ENCODE measurements around the gene FLVCR1.

FLVCR1 gene

GRCh38 chr1:212916481-212917133 is 58.5 kb downstream of the FLVCR1 start:
- DNase-seq: peak; percentile 22

- no peak for DNase-seq
Observed at GRCh38 chr1:212917134-212917485, 59.0 kb downstream of the FLVCR1 start.

DNA sequence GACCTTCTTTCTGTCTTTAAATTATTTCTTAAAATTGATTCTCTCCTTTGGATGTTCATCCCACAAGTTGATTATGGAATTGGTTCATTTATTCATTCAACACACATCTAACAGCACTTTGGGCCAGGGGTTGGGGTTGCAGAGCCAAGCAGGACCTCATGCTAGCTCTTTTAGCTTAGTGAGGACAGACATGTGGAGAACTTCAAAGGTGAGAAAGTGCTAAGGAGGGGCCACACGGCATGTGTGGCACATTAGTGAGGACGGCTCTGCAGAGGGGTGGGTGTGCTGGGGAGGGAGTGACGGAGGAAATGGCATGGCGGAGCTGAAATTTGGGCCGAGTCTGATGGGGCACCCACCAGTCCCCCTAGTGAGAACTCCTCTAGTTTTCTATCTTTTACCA is 59.8 kb downstream of the FLVCR1 start:
- DNase-seq: no peak

DNA sequence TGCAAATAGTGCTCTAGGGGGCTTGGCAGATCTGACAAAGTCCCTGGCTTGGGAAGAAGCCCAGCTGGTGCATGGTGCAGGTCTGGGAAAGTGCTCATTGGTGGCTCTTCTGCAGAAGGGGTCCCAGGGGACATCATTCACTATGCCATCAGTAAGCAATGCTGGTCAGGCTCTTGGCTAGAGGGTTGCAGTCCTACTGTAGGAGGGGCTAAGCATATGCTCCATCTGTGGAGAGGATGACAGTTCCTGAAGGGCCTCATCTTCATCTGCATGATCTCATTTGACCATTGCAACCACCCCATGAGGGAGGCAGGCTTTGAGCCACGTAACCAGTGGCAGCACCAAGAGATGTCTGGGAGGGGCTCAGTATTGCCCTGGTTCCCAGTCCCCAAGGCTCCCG is 60.7 kb downstream of the FLVCR1 start:
- DNase-seq: no peak

- no peak for DNase-seq
Observed at GRCh38 chr1:212920246-212920645, 62.2 kb downstream of the FLVCR1 start.

DNA sequence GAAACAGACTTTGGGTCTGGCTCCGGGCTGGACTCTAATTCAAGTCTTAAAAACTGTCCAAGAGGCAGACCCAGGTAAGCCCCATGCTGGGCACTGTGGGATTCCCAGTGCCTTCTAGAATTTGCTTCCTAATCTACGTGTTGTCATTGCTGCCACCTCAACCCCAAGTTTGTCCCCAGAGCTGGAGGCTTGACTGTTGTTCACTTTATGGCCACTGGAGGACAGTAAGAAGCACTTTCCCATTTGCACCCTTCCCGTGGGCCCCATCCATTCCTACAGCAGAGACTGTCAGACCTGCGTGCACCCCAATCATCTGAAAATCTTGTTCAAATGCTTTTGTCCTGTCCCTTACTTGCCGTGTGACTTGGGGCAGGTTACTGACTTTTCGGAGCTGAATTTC is 62.8 kb downstream of the FLVCR1 start:
- no peak for DNase-seq

- DNase-seq: no peak
Observed at GRCh38 chr1:212922016-212922415, 63.9 kb downstream of the FLVCR1 start.

DNA sequence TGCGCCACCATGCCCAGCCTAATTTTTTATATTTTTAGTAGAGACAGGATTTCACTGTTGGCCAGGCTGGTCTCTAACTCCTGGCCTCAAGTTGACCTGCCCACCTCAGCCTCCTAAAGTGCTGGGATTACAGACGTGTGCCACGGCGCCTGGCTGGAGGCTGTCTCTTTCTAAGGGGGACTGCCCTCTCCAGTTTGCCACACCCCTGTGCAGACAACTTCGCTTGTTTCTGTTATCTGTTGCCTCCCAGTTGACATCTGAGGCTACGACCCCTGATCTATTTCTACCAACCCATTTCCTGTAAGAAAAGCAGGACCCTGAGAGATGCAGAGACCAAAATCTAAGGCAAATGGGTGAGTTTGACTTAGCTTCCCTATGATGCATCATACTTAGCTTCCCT is 68.3 kb downstream of the FLVCR1 start:
- no peak for DNase-seq

- no peak for DNase-seq
Observed at GRCh38 chr1:212928323-212929291, 70.5 kb downstream of the FLVCR1 start.

DNA sequence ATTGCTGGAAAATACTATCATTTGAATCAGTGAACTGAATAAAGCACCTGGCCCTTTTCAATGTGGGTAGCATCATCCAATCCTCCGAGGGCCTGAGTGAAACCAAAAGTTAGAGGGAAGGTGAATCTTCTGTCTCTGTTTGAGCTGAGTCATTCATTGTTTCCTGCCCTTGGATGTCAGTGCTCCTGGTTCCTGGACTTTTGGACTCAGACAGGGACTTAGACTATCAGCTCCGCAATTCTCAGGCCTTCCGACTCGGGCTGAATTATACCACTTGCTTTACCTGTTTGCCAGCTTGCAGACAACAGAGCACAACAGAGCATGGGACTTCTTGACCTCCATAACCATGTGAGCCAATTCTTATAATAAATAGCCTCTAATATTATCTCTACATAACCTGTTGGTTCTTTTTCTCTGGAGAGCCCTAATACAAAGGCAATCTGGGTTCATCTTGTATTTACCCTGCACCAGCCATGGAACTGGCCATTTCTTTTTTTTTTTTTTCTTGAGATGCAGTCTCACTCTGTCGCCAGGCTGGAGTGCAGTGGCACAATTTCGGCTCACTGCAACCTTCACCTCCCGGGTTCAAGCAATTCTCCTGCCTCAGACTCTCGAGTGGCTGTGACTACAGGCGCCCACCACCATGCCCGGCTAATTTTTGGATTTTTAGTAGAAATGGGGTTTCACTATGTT is 73.1 kb downstream of the FLVCR1 start:
- DNase-seq: no peak

- DNase-seq: no peak
Observed at GRCh38 chr1:212933815-212934471, 75.9 kb downstream of the FLVCR1 start.

DNA sequence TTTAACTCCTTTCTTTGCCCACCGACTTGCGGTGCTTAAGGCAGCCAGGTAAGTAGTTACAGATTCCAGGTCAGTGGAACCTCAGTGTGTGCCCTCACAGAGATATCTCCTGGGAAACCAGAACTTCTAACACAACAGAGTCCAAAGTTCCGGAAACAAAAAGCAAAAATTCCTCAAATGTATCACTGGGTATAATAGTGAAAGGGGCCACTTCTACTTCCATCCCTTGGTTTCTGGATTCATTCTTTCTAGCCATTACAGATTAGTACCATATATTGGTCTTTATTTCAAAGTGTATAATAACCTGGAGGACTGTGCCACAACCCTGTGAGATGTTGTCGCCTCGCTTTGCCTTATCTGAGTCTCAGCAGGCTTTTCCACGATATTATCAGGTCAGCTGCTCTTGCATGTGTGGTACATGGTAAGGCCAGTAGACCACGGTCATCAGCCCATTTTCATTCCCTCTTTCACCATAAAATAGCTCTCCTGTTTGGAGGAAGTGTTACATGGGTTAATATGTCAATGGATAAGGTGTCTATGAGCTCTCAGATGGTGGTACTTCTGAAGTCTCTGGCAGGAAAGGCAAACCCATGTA is 77.4 kb downstream of the FLVCR1 start:
- no peak for DNase-seq

DNA sequence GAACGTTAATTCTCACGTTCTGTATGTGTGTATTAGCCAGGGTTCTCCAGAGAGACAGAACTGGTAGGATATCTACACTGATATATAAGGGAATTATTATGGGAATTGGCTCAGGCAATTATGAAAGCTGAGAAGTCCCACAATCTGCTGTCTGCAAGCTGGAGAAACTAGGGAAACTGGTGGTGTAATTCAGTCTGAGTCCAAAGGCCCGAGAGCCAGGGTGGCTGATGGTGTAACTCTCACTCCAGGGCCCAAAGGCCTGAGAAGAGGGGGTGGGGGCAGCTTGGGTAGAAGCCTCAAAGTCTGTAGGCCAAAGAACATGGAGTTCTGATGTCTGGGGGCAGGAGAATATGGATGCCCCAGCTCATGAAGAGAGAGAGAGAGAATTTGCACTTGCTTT is 79.0 kb downstream of the FLVCR1 start:
- DNase-seq: no peak

GRCh38 chr1:212938846-212939245 is 80.8 kb downstream of the FLVCR1 start:
- no peak for DNase-seq

DNA sequence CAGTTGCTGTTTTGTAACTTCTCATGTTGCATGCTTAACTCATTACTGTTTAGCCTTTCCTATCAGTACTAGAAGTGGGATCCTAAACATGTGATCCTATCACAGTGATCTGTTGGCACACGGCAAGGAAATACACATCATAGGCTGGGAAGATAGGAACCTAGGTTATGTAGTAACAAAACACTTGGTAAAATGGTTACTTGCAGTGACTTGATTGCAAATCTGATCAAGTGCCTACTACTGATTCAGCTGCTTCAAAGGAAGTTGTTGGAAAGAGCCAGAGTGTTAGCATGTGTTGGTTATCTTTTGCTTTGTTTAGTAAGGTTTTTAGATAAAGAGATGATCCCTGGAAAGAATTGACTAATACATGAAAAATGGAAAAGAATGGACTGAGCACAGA is 83.4 kb downstream of the FLVCR1 start:
- no peak for DNase-seq

GRCh38 chr1:212942679-212943392 is 84.8 kb downstream of the FLVCR1 start:
- DNase-seq: no peak

- no peak for DNase-seq
Observed at GRCh38 chr1:212943393-212943710, 85.3 kb downstream of the FLVCR1 start.

GRCh38 chr1:212944229-212944901 is 86.3 kb downstream of the FLVCR1 start:
- no peak for DNase-seq

DNA sequence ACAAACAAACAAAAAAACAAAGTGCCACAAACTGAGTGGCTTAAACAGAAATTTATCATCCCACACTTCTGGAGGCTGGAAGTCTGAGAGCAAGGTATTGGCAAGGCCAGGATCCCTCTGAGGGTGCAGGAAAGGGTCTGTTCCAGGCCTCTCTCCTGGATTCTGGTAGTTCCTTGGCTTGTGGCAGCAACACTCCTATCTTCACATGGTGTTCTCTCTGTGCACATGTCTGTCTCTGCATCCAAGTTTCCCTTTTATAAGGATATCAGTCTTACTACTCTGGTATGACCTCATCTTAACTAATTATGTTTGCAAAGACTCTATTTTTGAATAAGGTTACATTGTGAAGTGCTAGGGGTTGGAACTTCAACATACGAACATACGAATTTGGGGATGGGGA is 87.0 kb downstream of the FLVCR1 start:
- no peak for DNase-seq

DNA sequence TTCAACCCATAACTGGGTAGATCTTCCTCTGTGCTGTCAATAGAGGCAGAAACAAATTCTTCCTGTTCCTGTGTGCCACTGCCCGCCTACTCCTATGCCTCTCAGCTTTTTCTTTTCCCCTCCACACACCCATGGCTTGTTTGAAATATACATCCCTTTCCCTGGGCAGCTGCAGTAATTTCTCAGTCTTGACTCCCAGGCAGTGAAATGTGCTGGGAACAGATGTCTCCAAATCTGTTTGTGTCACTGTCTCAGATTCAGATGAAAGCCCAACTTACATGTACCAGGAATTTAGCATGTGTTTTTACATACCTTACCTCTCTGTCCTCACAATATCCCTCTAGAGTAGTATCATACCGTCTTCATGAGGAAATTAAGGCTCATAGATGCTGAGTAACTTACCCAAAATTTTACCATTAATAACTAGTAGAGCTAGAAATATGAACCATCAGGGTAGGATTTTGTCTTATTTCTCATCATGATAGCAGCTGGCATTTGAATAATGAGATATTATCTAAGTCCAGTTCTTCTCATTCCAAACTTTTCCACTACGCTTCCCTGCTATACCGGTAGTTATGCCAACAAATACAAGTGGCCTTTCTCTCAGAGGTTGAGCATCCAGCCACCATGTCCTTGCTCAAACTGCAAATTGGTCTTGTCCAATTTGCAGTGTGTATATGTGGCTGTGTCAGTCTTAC is 87.5 kb downstream of the FLVCR1 start:
- DNase-seq: no peak

GRCh38 chr1:212946872-212947271 is 88.8 kb downstream of the FLVCR1 start:
- no peak for DNase-seq
